H1 (cell line): Measurements from ENCODE around the gene MAP3K15. TPM values are rescaled to one million over a fixed set of nuclear protein-coding genes. Genes with fewer than 3 reads are reported as not detected.

ENCODE experiments used
- EP300 ChIP-seq, 2 experiments: IDR thresholded peaks; 1 replicate in 1 of 2; 2 replicates in 1 of 2; pipeline ENCODE4 v1.6.1; 2011 to 2012; ENCODE audit warnings: low read depth in 2 of 2, low read length in 2 of 2, mild to moderate bottlenecking in 2 of 2, borderline replicate concordance in 1 of 2, inconsistent platforms in 1 of 2, moderate library complexity in 1 of 2
- FOSL1 ChIP-seq: IDR thresholded peaks from 2 replicates; pipeline ENCODE4 v1.6.1; 2011; ENCODE audit warnings: mild to moderate bottlenecking, low read depth, low read length, moderate library complexity; ENCODE audit not compliant: insufficient read depth
- HDAC2 ChIP-seq, 2 experiments: fragments of 300-600 bp in 1 of 2; sonication (generic) in 1 of 2; IDR thresholded peaks; 2 replicates each; pipeline ENCODE4 v1.6.1; 2011 to 2012; ENCODE audit warnings: low read depth in 2 of 2, low read length in 2 of 2, mild to moderate bottlenecking in 2 of 2, moderate library complexity in 2 of 2, borderline replicate concordance in 1 of 2, inconsistent platforms in 1 of 2
- NANOG ChIP-seq: IDR thresholded peaks from 2 replicates; pipeline ENCODE4 v1.6.1; 2011; ENCODE audit warnings: low read length, low read depth, mild to moderate bottlenecking, inconsistent platforms; ENCODE audit not compliant: insufficient read depth, poor library complexity, severe bottlenecking
- PHF8 ChIP-seq: fragments of 200-600 bp; sonication (generic); conservative IDR thresholded peaks from 2 replicates; pipeline ENCODE4 v1.7.1; 2012; ENCODE audit warnings: low read depth, mild to moderate bottlenecking, inconsistent platforms, low read length, moderate library complexity
- SIRT6 ChIP-seq: IDR thresholded peaks from one replicate; pipeline ENCODE4 v1.7.1; 2012; ENCODE audit warnings: low read length, inconsistent platforms
- polyA plus RNA-seq, 7 experiments: library from polyadenylated mRNA; depleted of rRNA in 3 of 7; stranded (reverse) in 5 of 7; unstranded in 2 of 7; fragments of >200 nt in 5 of 7; fragments of 200-250 nt in 2 of 7; gene quantifications; 1 replicate in 5 of 7; 2 replicates in 1 of 7; 4 replicates in 1 of 7; pipeline versions ENCODE4 v1.2.1 to v1.2.3, GENCODE V29; 2011 to 2013; ENCODE audit warnings: missing spikeins in 2 of 7, mixed read lengths in 2 of 7
- total RNA-seq: library from RNA; stranded (reverse); fragmentation: NEBNext Ultra II Directional; extraction: Animal tissue kit (Norgen Biotek cat#: 25700); gene quantifications from 2 replicates; pipeline ENCODE4 v1.2.1, GENCODE V29; 2021

Gene MAP3K15
- total and polyA plus RNA-seq, 2 of the 8 experiments (the other 6 are each of a cell fraction or from before 2014, with no cell fraction given) = 1.8 to 2.4 TPM

GRCh38 chrX:19545651-19546050 lies 30.3 kb upstream of the MAP3K15 start (continued):
- TF ChIP-seq SIRT6 (no peak), EP300 (IDR thresholded peaks at IDR 0.05; ENCODE audit: borderline replicate concordance in 1 of 2, low read depth in 2 of 2, low read length in 2 of 2) (no peak), FOSL1 (no peak), HDAC2 (IDR thresholded peaks at IDR 0.05; ENCODE audit: borderline replicate concordance in 1 of 2, low read depth in 2 of 2, low read length in 2 of 2) (no peak), NANOG (no peak), PHF8 (no peak)
- TF ChIP-seq, all 59 proteins: peak for 0
